ENCODE measurements around the gene EPB41L1.

EPB41L1 gene

GRCh38 chr20:36170542-36171215 lies 16.1 kb downstream of the EPB41L1 start:
- TF ChIP-seq ZFX (IDR thresholded peaks at IDR 0.05; ENCODE audit: borderline replicate concordance) (no peak), CTCF (IDR thresholded peaks at IDR 0.05) (no peak)
- H3K27ac ChIP-seq, result no peak overlapping the region

- no peak for TF ChIP-seq CTCF (IDR thresholded peaks at IDR 0.05)
- H3K27ac ChIP-seq, result no peak overlapping the region
These were observed 19.0 kb downstream of the EPB41L1 start for GRCh38 chr20:36173451-36173933.

GRCh38 chr20:36175016-36175415 lies 20.5 kb downstream of the EPB41L1 start:
- H3K27ac ChIP-seq, result no peak overlapping the region
- no peak for TF ChIP-seq ZFX (IDR thresholded peaks at IDR 0.05; ENCODE audit: borderline replicate concordance)

- H3K27ac ChIP-seq, result no peak overlapping the region
- TF ChIP-seq ZFX (IDR thresholded peaks at IDR 0.05; ENCODE audit: borderline replicate concordance), result no peak
- no peak for TF ChIP-seq CTCF (IDR thresholded peaks at IDR 0.05)
These were observed 21.0 kb downstream of the EPB41L1 start for GRCh38 chr20:36175475-36175995.

- TF ChIP-seq ZFX (IDR thresholded peaks at IDR 0.05; ENCODE audit: borderline replicate concordance) (no peak), CTCF (IDR thresholded peaks at IDR 0.05) (no peak)
- no peak overlapping the region for H3K27ac ChIP-seq
These were observed 23.2 kb downstream of the EPB41L1 start for GRCh38 chr20:36177716-36178115.

- TF ChIP-seq CTCF (IDR thresholded peaks at IDR 0.05) (no peak), ZFX (IDR thresholded peaks at IDR 0.05; ENCODE audit: borderline replicate concordance) (no peak)
- no peak overlapping the region for H3K27ac ChIP-seq
These were observed 24.8 kb downstream of the EPB41L1 start for GRCh38 chr20:36179170-36179945.

GRCh38 chr20:36180323-36180722 lies 25.8 kb downstream of the EPB41L1 start:
- TF ChIP-seq CTCF (IDR thresholded peaks at IDR 0.05), result no peak
- H3K27ac ChIP-seq, result no peak overlapping the region
